ENCODE results near the gene IDUA.

- TF ChIP-seq CTCF (IDR thresholded peaks at IDR 0.05) (no peak), POLR2A (IDR thresholded peaks at IDR 0.05) (no peak)
Measured at GRCh38 chr4:1028574-1029220, 41.9 kb downstream of the IDUA start.
